ENCODE results near the gene AKT1.
"Not testable (repeated sequence)": the region's sequence is repeated elsewhere in the genome, so short reads cannot be mapped to it uniquely, and the experiment has no call there.

Gene AKT1

DNA sequence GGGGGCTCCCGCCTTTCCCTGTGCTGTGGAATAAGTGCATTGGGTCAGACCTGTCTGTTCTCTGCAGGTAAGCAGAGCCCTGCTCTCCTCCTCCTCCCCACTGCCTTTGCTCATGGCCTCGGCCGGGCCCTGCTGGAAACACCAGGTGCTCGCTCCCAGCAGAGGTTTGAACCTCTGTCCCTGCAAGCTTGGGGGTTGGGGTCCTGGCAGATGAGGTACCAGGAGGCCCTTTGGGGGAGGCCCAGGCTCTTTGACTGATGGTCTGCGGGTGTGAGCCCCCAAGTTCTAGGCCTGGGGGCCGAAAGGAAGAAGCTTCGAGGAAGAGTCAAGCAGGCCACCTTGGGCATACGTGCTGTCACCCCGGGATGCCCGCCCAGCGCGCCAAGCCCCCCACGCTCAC lies 47.5 kb upstream of the AKT1 start:
- H3K79me2 ChIP-seq (ENCODE audit: insufficient read depth, low read depth), result no peaks in the 10 kb centered on the region
- H3K27me3 ChIP-seq (ENCODE audit: insufficient read depth, low read depth), result no peaks in the 10 kb centered on the region
- TF ChIP-seq, protein P1, sequence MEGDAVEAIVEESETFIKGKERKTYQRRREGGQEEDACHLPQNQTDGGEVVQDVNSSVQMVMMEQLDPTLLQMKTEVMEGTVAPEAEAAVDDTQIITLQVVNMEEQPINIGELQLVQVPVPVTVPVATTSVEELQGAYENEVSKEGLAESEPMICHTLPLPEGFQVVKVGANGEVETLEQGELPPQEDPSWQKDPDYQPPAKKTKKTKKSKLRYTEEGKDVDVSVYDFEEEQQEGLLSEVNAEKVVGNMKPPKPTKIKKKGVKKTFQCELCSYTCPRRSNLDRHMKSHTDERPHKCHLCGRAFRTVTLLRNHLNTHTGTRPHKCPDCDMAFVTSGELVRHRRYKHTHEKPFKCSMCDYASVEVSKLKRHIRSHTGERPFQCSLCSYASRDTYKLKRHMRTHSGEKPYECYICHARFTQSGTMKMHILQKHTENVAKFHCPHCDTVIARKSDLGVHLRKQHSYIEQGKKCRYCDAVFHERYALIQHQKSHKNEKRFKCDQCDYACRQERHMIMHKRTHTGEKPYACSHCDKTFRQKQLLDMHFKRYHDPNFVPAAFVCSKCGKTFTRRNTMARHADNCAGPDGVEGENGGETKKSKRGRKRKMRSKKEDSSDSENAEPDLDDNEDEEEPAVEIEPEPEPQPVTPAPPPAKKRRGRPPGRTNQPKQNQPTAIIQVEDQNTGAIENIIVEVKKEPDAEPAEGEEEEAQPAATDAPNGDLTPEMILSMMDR (conservative IDR thresholded peaks at IDR 0.05; ENCODE audit: low read depth, low read length), result no peak
- H2AFZ ChIP-seq (ENCODE audit: low read depth), result no peak overlapping the region
- H3K9ac ChIP-seq, result no peak overlapping the region
- H3K4me1 ChIP-seq (ENCODE audit: low read depth, poor library complexity, severe bottlenecking), result no peaks in the 10 kb centered on the region
- no peaks in the 10 kb centered on the region for H4K20me1 ChIP-seq (ENCODE audit: insufficient read depth)
- H3K4me2 ChIP-seq, result no peak overlapping the region
- H3K4me3 ChIP-seq (IDR thresholded peaks at IDR 0.05; ENCODE audit: insufficient read depth, low read depth, low read length), result no peak overlapping the region
- no peak overlapping the region for H3K27ac ChIP-seq
- H3K36me3 ChIP-seq (ENCODE audit: insufficient read depth), result no peaks in the 10 kb centered on the region

DNA sequence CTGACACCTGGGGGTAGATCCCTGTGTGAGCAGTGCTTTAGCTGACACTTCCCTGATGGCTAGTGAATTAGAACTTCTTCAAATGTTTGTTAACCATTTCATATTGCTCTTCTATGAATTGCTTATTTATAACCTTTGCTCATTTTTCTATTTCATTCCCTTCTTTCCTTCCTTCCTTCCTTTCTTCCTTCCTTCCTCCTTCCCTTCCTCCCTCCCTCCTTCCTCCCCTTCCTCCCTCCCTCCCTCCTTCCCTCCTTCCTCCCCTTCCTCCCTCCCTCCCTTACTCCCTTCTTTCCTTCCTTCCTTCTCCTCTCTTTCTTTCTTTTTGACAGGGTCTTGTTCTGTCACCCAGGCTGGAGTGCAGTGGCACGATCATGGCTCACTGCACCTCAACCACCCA lies 46.2 kb upstream of the AKT1 start:
- H3K27me3 ChIP-seq (ENCODE audit: insufficient read depth, low read depth), result no peaks in the 10 kb centered on the region
- no peak overlapping the region for H3K4me3 ChIP-seq (IDR thresholded peaks at IDR 0.05; ENCODE audit: insufficient read depth, low read depth, low read length)
- no peaks in the 10 kb centered on the region for H3K4me1 ChIP-seq (ENCODE audit: low read depth, poor library complexity, severe bottlenecking)
- H3K9ac ChIP-seq, result no peak overlapping the region
- no peaks in the 10 kb centered on the region for H4K20me1 ChIP-seq (ENCODE audit: insufficient read depth)
- H3K4me2 ChIP-seq, result no peak overlapping the region
- no peak overlapping the region for H3K27ac ChIP-seq
- H3K36me3 ChIP-seq (ENCODE audit: insufficient read depth), result no peaks in the 10 kb centered on the region
- H3K79me2 ChIP-seq (ENCODE audit: insufficient read depth, low read depth), result no peaks in the 10 kb centered on the region
- TF ChIP-seq, protein P1 (conservative IDR thresholded peaks at IDR 0.05; ENCODE audit: low read depth, low read length), result no peak
- no peak overlapping the region for H2AFZ ChIP-seq (ENCODE audit: low read depth)

DNA sequence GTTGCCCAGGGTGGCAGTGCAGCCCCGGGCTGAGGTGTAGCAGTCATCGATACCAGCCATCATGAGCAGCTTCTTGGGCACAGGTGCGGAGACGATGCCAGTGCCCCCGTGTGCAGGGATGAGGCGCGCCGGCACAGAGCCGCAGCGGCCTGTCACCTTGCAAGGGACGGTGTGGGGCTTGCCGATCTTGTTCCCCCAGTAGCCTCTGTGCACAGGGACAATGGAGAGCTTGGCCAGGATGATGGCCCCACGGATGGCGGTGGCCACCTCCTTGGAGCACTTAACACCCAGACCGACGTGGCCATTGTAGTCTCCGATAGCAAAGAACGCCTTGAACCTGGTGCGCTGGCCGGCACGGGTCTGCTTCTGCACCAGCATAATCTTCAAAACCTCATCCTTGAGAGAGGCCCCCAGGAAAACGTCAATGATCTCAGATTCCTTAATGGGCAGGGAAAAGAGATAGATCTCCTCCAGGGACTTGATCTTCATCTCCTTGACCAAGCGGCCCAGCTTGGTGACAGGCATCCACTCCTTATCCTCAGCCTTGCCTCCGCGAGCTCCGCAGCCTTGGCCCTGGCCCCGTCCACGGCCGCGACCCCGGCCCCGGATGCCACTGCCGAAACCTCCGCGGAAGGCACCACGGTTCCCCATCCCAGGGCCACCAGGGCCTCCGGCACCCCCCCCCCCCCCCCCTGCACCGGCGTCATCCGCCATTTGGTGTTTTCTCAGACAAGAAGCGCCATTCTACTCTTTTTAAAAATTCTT lies 40.8 kb upstream of the AKT1 start:
- not testable (repeated sequence) for H3K4me2 ChIP-seq; H3K4me3 ChIP-seq (IDR thresholded peaks at IDR 0.05; ENCODE audit: insufficient read depth, low read depth, low read length); H4K20me1 ChIP-seq (ENCODE audit: insufficient read depth); H3K9ac ChIP-seq; H3K27me3 ChIP-seq (ENCODE audit: insufficient read depth, low read depth); H2AFZ ChIP-seq (ENCODE audit: low read depth); H3K27ac ChIP-seq; H3K79me2 ChIP-seq (ENCODE audit: insufficient read depth, low read depth); H3K36me3 ChIP-seq (ENCODE audit: insufficient read depth); H3K4me1 ChIP-seq (ENCODE audit: low read depth, poor library complexity, severe bottlenecking)

DNA sequence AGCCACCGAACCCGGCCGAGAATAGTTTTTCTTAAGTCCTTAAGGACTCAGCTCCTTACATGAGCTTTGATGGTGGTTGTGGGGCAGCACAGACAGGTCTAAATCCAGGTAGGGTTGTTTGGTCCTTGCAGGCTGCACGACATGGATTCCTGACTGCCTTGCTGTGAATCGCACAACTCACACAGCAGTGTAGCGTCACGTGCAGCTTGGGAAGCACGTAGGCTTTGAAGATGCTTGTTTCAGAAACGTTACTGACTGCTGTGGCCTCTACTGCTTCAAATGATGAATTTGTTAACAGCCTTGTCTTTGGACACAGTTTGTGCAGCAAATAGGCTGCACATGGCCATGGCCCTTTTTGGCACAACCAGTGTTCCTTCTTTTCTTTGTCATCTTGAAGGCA lies 35.2 kb upstream of the AKT1 start:
- H3K79me2 ChIP-seq (ENCODE audit: insufficient read depth, low read depth), result no peaks in the 10 kb centered on the region
- H3K4me1 ChIP-seq (ENCODE audit: low read depth, poor library complexity, severe bottlenecking), result peaks cover 11% of the 10 kb centered on the region
- H3K4me3 ChIP-seq (IDR thresholded peaks at IDR 0.05; ENCODE audit: insufficient read depth, low read depth, low read length), result no peak overlapping the region
- H3K27ac ChIP-seq, result no peak overlapping the region
- no peak overlapping the region for H3K9ac ChIP-seq
- no peaks in the 10 kb centered on the region for H4K20me1 ChIP-seq (ENCODE audit: insufficient read depth)
- H3K36me3 ChIP-seq (ENCODE audit: insufficient read depth), result no peaks in the 10 kb centered on the region
- no peaks in the 10 kb centered on the region for H3K27me3 ChIP-seq (ENCODE audit: insufficient read depth, low read depth)
- no peak overlapping the region for H2AFZ ChIP-seq (ENCODE audit: low read depth)
- TF ChIP-seq, protein P1 (conservative IDR thresholded peaks at IDR 0.05; ENCODE audit: low read depth, low read length), result no peak
- H3K4me2 ChIP-seq, result no peak overlapping the region

Measured in KMS-11 (cell line).